T-cell (primary cell): ENCODE measurements around the gene TBL2. TPM values are rescaled to one million over a fixed set of nuclear protein-coding genes. Genes with fewer than 3 reads are reported as not detected.

Source experiments
- ATAC-seq, 4 experiments: fragments of 200-7000 bp in 3 of 4; fragments of 150-1000 bp in 1 of 4; cut with Tn5 transposase; replicated peaks in 1 of 4; 1 replicate in 3 of 4; 2 replicates in 1 of 4; pipeline ENCODE4 v1.10.0; 2021; ENCODE audit warnings: moderate library complexity in 3 of 4, mild to moderate bottlenecking in 2 of 4, moderate number of reproducible peaks in 1 of 4
- CTCF ChIA-PET, 2 donors: fragments of 300-600 bp; sonication (Branson Sonifier 250); formaldehyde crosslinking; loops; one replicate each; lab custom pipeline; 2022; ENCODE audit warnings: antibody characterized with exemption in 2 of 2; lab: Charles Lee
- POLR2A ChIA-PET, 2 donors: fragments of 300-600 bp; sonication (Branson Sonifier 250); formaldehyde crosslinking; loops; one replicate each; lab custom pipeline; 2022; ENCODE audit warnings: antibody characterized with exemption in 2 of 2; lab: Charles Lee
- DNase-seq, 35 experiments: peaks; one replicate each; pipeline versions ENCODE4 v3.0.0 to v3.0.0-alpha.2; 2013 to 2023
- H3K27ac ChIP-seq: one replicate; pipeline ENCODE4 v1.5.1; 2013; ENCODE audit warnings: low read length
- H3K27me3 ChIP-seq, 2 experiments: replicated peaks in 1 of 2; 1 replicate in 1 of 2; 2 replicates in 1 of 2; pipeline versions ENCODE4 v1.6.1 to v1.7.0; 2013; ENCODE audit warnings: low read length in 1 of 2, mixed read lengths in 1 of 2; ENCODE audit not compliant: control insufficient read depth in 2 of 2, insufficient read depth in 2 of 2; ENCODE audit errors: extremely low read depth in 1 of 2
- H3K36me3 ChIP-seq, 2 donors: 1 replicate in 1 of 2; 2 replicates in 1 of 2; pipeline versions ENCODE4 v1.6.1 to v1.7.0; 2013; ENCODE audit warnings: low read length in 1 of 2; ENCODE audit not compliant: control insufficient read depth in 2 of 2, insufficient read depth in 1 of 2; ENCODE audit errors: extremely low read depth in 1 of 2
- H3K4me1 ChIP-seq, 2 experiments: 1 replicate in 1 of 2; 2 replicates in 1 of 2; pipeline versions ENCODE4 v1.6.1 to v1.7.0; 2013; ENCODE audit warnings: low read length in 2 of 2, mixed read lengths in 1 of 2; ENCODE audit not compliant: insufficient read depth in 2 of 2, control insufficient read depth in 1 of 2; ENCODE audit errors: extremely low read depth in 1 of 2
- H3K4me3 ChIP-seq, 2 donors: 1 replicate in 1 of 2; 2 replicates in 1 of 2; pipeline versions ENCODE4 v1.5.1 to v1.7.0; 2013; ENCODE audit warnings: mild to moderate bottlenecking in 2 of 2, low read length in 1 of 2, moderate library complexity in 1 of 2; ENCODE audit not compliant: control insufficient read depth in 1 of 2; ENCODE audit errors: extremely low read depth in 1 of 2
- H3K9me3 ChIP-seq: 2 replicates; pipeline ENCODE4 v1.7.0; 2013
- H3K27ac Mint-ChIP-seq, 2 donors: one replicate each; pipeline ENCODE4 v1.8.0; 2020 to 2021; ENCODE audit warnings: mild to moderate bottlenecking in 2 of 2, mixed read lengths in 2 of 2
- H3K27me3 Mint-ChIP-seq, 2 donors: one replicate each; pipeline ENCODE4 v1.8.0; 2021 to 2022; ENCODE audit warnings: mixed read lengths in 2 of 2
- H3K36me3 Mint-ChIP-seq: one replicate; pipeline ENCODE4 v1.8.0; 2021; ENCODE audit warnings: mixed read lengths
- H3K4me1 Mint-ChIP-seq, 3 donors: one replicate each; pipeline ENCODE4 v1.8.0; 2020 to 2022; ENCODE audit warnings: mixed read lengths in 3 of 3, mild to moderate bottlenecking in 1 of 3
- H3K4me3 Mint-ChIP-seq, 3 donors: one replicate each; pipeline ENCODE4 v1.8.0; 2020 to 2022; ENCODE audit warnings: mild to moderate bottlenecking in 3 of 3, mixed read lengths in 3 of 3, moderate library complexity in 3 of 3
- H3K9me3 Mint-ChIP-seq, 3 donors: one replicate each; pipeline ENCODE4 v1.8.0; 2020 to 2022; ENCODE audit warnings: mixed read lengths in 3 of 3
- WGBS: methylation state at CpG from one replicate; pipeline ENCODE4 v1.1.5; 2013; ENCODE audit warnings: missing lambda C conversion rate; ENCODE audit not compliant: insufficient coverage; 5-methylcytosine and 5-hydroxymethylcytosine counted together
- total RNA-seq, 35 experiments: library from RNA in 6 of 35; stranded (reverse) in 6 of 35; fragments of 120-200 nt in 1 of 35; gene quantifications; one replicate each; pipeline versions ENCODE4 v1.2.1 to v1.2.4 and lab custom pipeline; 2013 to 2026

Gene TBL2
- total RNA-seq (10 to 100 TPM; 14.8 to 38.5 (median 31.6) TPM), total RNA-seq (lab: John Stamatoyannopoulos, UW) (15.4 to 56.8 (median 30.9) reads per million in 29 experiments)
- total RNA-seq (2013): 20.3 TPM

- peak within 1 kb of the TSS; percentile 99 to 100 for H3K27ac Mint-ChIP-seq
- DNase-seq (peak; percentile 97 to 99 (median 99)), ATAC-seq (peak; percentile 89 to 96 (median 90))
- no peaks in the 10 kb centered on the region for H3K9me3 Mint-ChIP-seq
- H3K27me3 Mint-ChIP-seq: no peaks in the 10 kb centered on the region
- peaks cover 17 to 31% (median 27%) of the 10 kb centered on the region in 3 donors for H3K4me1 Mint-ChIP-seq
- Histone ChIP-seq H3K9me3 (no peaks in the 10 kb centered on the region), H3K27me3 (no peaks in the 10 kb centered on the region), H3K4me1 (peaks cover 10 to 27% of the 10 kb centered on the region in 2 experiments), H3K36me3 (peaks cover 4 to 18% of the 10 kb centered on the region in 2 donors), H3K4me3 (peak within 1 kb of the TSS; percentile 85 to 90), H3K27ac (peak within 1 kb of the TSS; percentile 84)
- WGBS: 0% methylated on average over 61 of the region's 75 CpGs
- POLR2A ChIA-PET: interaction anchor here (0.5 to 1.3 kb wide), 13 partner anchors 11 to 248 kb away, joined by 3 to 17 read pairs (median 5); partner anchors contain the start of genes BAZ1B (in 1 of the 2) and BCL7B (in 1 of the 2)
- peaks cover 14% of the 10 kb centered on the region for H3K36me3 Mint-ChIP-seq
- H3K4me3 Mint-ChIP-seq: peak within 1 kb of the TSS; percentile 94 to 99 (median 95)
- CTCF ChIA-PET: interaction anchor here (0.6 to 1.7 kb wide), 7 partner anchors 12 to 264 kb away, joined by 4 to 6 read pairs (median 5); partner anchors contain the start of gene METTL27 (in 1 of the 2)
Observed at GRCh38 chr7:73578342-73579128, at the start of gene TBL2. TSS of gene TBL2 (minus strand) at chr7:73578579. CDS start at chr7:73578549, 30 bp downstream.

GRCh38 chr7:73626814-73627213, 48.4 kb upstream of the TBL2 start:
- ATAC-seq (no peak), DNase-seq (no peak)
- Mint-ChIP-seq H3K9me3 (no peaks in the 10 kb centered on the region), H3K27ac (no peak overlapping the region), H3K4me1 (peaks cover 4 to 13% (median 8%) of the 10 kb centered on the region in 3 donors), H3K27me3 (peaks cover 41 to 60% of the 10 kb centered on the region in 2 donors), H3K36me3 (no peaks in the 10 kb centered on the region), H3K4me3 (no peak overlapping the region)
- Histone ChIP-seq H3K27me3 (peaks cover 10 to 73% of the 10 kb centered on the region in 2 experiments), H3K4me1 (peaks cover 0 to 20% of the 10 kb centered on the region in 2 experiments), H3K9me3 (no peaks in the 10 kb centered on the region), H3K4me3 (no peak overlapping the region), H3K27ac (no peak overlapping the region), H3K36me3 (no peaks in the 10 kb centered on the region)
- CTCF ChIA-PET: no interaction called here
- 50% methylated on average over 1 of the region's 3 CpGs for WGBS
- POLR2A ChIA-PET: no interaction called here

GRCh38 chr7:73625276-73625675, 46.9 kb upstream of the TBL2 start:
- H3K36me3 Mint-ChIP-seq: no peaks in the 10 kb centered on the region
- H3K4me3 Mint-ChIP-seq: no peak overlapping the region
- no peak for DNase-seq
- no peaks in the 10 kb centered on the region for H3K9me3 Mint-ChIP-seq
- no peak overlapping the region for H3K27ac Mint-ChIP-seq
- POLR2A ChIA-PET: interaction anchor here in 1 of 2 donors (0.5 kb wide), 1 partner anchor 127 kb away, joined by 7 read pairs; no protein-coding TSS in a partner anchor
- ATAC-seq: no peak
- WGBS: 100% methylated on average over 5 of the region's 11 CpGs
- Histone ChIP-seq H3K4me1 (peaks cover 0 to 20% of the 10 kb centered on the region in 2 experiments), H3K36me3 (no peaks in the 10 kb centered on the region), H3K27ac (no peak overlapping the region), H3K4me3 (no peak overlapping the region), H3K27me3 (peaks cover 10 to 77% of the 10 kb centered on the region in 2 experiments), H3K9me3 (no peaks in the 10 kb centered on the region)
- peaks cover 4 to 13% (median 8%) of the 10 kb centered on the region in 3 donors for H3K4me1 Mint-ChIP-seq
- CTCF ChIA-PET: no interaction called here
- H3K27me3 Mint-ChIP-seq: peaks cover 46 to 65% of the 10 kb centered on the region in 2 donors

- no peaks in the 10 kb centered on the region for H3K36me3 ChIP-seq
- POLR2A ChIA-PET: interaction anchor here in 1 of 2 donors (0.6 kb wide), 1 partner anchor 74 kb away, joined by 3 read pairs; no protein-coding TSS in a partner anchor
- WGBS: no CpG with 5 or more reads among the region's 9 CpGs
- H3K4me1 ChIP-seq: peaks cover 0 to 20% of the 10 kb centered on the region in 2 experiments
- no peak overlapping the region for H3K4me3 ChIP-seq
- Mint-ChIP-seq H3K27ac (no peak overlapping the region), H3K27me3 (peaks cover 46 to 71% of the 10 kb centered on the region in 2 donors), H3K4me3 (peak overlapping the region; percentile 21 to 62 (median 24)), H3K4me1 (peaks cover 4 to 13% (median 8%) of the 10 kb centered on the region in 3 donors), H3K9me3 (no peaks in the 10 kb centered on the region), H3K36me3 (no peaks in the 10 kb centered on the region)
- peaks cover 10 to 80% of the 10 kb centered on the region in 2 experiments for H3K27me3 ChIP-seq
- no peak overlapping the region for H3K27ac ChIP-seq
- DNase-seq (no peak), ATAC-seq (no peak)
- H3K9me3 ChIP-seq: no peaks in the 10 kb centered on the region
- CTCF ChIA-PET: no interaction called here
Observed at GRCh38 chr7:73624669-73625001, 46.3 kb upstream of the TBL2 start.

GRCh38 chr7:73623798-73624668, 45.7 kb upstream of the TBL2 start, which contains the start of gene MLXIPL:
TSS of gene MLXIPL (minus strand) at chr7:73624522. CDS start at chr7:73624492, 30 bp downstream.
- ATAC-seq: peak; percentile 68 to 93 (median 74)
- Histone ChIP-seq H3K4me3 (no peak within 1 kb of the TSS), H3K27me3 (peaks cover 8 to 74% of the 10 kb centered on the region in 2 experiments), H3K9me3 (no peaks in the 10 kb centered on the region), H3K4me1 (peaks cover 0 to 20% of the 10 kb centered on the region in 2 experiments), H3K27ac (no peak within 1 kb of the TSS), H3K36me3 (no peaks in the 10 kb centered on the region)
- peaks cover 42 to 68% of the 10 kb centered on the region in 2 donors for H3K27me3 Mint-ChIP-seq
- DNase-seq: peak in 32 of 35 experiments; percentile 4 to 63 (median 38)
- H3K9me3 Mint-ChIP-seq: no peaks in the 10 kb centered on the region
- POLR2A ChIA-PET: interaction anchor here in 1 of 2 donors (0.6 kb wide), 1 partner anchor 74 kb away, joined by 3 read pairs; no protein-coding TSS in a partner anchor
- peaks cover 4 to 13% (median 8%) of the 10 kb centered on the region in 3 donors for H3K4me1 Mint-ChIP-seq
- H3K36me3 Mint-ChIP-seq: no peaks in the 10 kb centered on the region
- no peak within 1 kb of the TSS for H3K27ac Mint-ChIP-seq
- 10% methylated on average over 65 of the region's 80 CpGs for WGBS
- CTCF ChIA-PET: no interaction called here
- H3K4me3 Mint-ChIP-seq: peak within 1 kb of the TSS; percentile 35 to 62 (median 41)
